ENCODE measurements around the gene TUBB4A.

GRCh38 chr19:6480848-6481415, 21.2 kb downstream of the TUBB4A start:
- TF ChIP-seq, protein P1, sequence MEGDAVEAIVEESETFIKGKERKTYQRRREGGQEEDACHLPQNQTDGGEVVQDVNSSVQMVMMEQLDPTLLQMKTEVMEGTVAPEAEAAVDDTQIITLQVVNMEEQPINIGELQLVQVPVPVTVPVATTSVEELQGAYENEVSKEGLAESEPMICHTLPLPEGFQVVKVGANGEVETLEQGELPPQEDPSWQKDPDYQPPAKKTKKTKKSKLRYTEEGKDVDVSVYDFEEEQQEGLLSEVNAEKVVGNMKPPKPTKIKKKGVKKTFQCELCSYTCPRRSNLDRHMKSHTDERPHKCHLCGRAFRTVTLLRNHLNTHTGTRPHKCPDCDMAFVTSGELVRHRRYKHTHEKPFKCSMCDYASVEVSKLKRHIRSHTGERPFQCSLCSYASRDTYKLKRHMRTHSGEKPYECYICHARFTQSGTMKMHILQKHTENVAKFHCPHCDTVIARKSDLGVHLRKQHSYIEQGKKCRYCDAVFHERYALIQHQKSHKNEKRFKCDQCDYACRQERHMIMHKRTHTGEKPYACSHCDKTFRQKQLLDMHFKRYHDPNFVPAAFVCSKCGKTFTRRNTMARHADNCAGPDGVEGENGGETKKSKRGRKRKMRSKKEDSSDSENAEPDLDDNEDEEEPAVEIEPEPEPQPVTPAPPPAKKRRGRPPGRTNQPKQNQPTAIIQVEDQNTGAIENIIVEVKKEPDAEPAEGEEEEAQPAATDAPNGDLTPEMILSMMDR (IDR thresholded peaks at IDR 0.05): no peak
- TF ChIP-seq, protein P2, sequence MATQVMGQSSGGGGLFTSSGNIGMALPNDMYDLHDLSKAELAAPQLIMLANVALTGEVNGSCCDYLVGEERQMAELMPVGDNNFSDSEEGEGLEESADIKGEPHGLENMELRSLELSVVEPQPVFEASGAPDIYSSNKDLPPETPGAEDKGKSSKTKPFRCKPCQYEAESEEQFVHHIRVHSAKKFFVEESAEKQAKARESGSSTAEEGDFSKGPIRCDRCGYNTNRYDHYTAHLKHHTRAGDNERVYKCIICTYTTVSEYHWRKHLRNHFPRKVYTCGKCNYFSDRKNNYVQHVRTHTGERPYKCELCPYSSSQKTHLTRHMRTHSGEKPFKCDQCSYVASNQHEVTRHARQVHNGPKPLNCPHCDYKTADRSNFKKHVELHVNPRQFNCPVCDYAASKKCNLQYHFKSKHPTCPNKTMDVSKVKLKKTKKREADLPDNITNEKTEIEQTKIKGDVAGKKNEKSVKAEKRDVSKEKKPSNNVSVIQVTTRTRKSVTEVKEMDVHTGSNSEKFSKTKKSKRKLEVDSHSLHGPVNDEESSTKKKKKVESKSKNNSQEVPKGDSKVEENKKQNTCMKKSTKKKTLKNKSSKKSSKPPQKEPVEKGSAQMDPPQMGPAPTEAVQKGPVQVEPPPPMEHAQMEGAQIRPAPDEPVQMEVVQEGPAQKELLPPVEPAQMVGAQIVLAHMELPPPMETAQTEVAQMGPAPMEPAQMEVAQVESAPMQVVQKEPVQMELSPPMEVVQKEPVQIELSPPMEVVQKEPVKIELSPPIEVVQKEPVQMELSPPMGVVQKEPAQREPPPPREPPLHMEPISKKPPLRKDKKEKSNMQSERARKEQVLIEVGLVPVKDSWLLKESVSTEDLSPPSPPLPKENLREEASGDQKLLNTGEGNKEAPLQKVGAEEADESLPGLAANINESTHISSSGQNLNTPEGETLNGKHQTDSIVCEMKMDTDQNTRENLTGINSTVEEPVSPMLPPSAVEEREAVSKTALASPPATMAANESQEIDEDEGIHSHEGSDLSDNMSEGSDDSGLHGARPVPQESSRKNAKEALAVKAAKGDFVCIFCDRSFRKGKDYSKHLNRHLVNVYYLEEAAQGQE (IDR thresholded peaks at IDR 0.05; ENCODE audit: insufficient read depth in 1 of 2, low read depth in 2 of 2, low read length in 1 of 2): no peak
- no peak for TF ChIP-seq SIN3A (IDR thresholded peaks at IDR 0.05; ENCODE audit: borderline replicate concordance, insufficient read depth, low read depth, low read length)
- no peak for TF ChIP-seq POLR2AphosphoS5 (IDR thresholded peaks at IDR 0.05; ENCODE audit: low read depth, low read length)
- TF ChIP-seq TCF7L2 (IDR thresholded peaks at IDR 0.05; ENCODE audit: low read depth, low read length): no peak
